AG09319 (cell line): ENCODE measurements around the gene RABGAP1L.

ENCODE experiments used
- DNase-seq: peaks from one replicate; pipeline ENCODE4 v3.0.0-alpha.2; 2010; ENCODE audit warnings: low read depth; ENCODE audit errors: extremely low read depth
- CTCF ChIP-seq: IDR thresholded peaks from 2 replicates; pipeline ENCODE4 v1.5.1; 2011; ENCODE audit warnings: low read depth, mild to moderate bottlenecking, inconsistent platforms, low read length, moderate library complexity

Gene RABGAP1L

GRCh38 chr1:174999216-174999935 is 840.1 kb downstream of the RABGAP1L start:
- peak; percentile 98 for DNase-seq
- TF ChIP-seq CTCF = no peak

DNA sequence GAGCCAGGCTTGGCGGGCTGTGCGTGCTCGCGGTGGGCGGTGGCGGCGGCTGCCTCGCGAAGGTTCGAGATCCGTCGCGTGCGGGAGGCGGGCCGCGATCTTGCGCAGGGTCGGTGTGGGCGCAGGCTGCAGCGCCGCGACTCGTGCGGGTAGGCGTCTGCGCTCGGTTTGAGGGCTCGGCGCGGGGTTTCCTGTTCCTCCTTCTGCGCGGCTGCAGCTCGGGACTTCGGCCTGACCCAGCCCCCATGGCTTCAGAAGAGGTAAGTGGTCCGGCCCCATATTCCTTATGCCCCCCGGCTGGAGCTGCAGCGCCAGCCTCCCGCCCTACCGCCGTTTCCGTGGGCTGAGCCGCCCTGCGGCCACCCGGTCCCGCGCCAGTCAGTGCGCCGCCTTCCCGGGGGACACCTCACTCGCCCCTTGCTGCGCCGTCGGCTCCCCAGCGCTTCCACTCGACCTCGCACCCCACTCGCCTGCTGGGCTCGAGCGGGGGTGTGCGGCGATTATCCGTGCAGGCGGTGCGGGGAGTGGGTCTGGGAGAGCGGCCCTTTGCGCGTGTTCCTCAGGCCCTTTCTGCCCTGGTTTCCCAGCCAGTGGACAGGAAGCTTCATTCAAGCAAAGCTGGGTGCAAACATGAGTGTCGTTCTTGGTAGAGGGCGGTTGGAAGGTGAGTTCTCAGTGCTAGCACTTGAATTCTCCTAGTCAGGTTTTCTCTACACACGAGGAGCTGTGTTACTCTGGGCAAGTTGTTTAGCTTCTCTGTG is 840.8 kb downstream of the RABGAP1L start, which contains the start of gene CACYBP:
CACYBP (plus strand) TSS at position 12 of the 761 bp plus-strand sequence; CDS start at position 246, 234 bp downstream.
- no peak for TF ChIP-seq CTCF
- no peak for DNase-seq

- no peak for TF ChIP-seq CTCF
- no peak for DNase-seq
Observed at GRCh38 chr1:175000697-175001187, 841.4 kb downstream of the RABGAP1L start.

DNA sequence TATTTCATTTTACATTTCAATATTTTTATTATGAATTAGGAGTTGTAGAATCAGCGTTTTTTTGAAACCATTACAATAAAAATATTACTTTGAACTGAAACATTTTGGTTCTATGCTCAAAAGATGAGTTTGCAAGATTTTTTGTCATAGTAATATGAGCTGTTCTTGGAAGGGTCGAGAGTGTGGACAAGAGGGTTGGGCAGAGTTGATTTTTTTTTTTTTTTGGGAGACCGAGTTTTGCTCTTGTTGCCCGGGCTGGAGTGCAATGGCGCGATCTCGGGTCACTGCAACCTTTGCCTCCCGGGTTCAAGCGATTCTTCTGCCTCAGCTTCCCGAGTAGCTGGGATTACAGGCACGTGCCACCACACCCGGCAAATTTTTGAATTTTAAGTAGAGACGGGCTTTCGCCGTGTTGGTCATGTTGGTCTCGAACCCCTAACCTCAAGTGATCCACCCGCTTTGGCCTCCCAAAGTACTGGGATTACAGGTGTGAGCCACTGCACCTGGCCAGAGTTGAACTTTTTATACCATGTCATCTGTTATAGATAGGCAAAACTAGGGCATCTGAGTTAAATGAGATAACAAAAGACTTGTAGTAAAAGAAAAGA is 843.7 kb downstream of the RABGAP1L start:
- no peak for DNase-seq
- TF ChIP-seq CTCF = no peak

DNA sequence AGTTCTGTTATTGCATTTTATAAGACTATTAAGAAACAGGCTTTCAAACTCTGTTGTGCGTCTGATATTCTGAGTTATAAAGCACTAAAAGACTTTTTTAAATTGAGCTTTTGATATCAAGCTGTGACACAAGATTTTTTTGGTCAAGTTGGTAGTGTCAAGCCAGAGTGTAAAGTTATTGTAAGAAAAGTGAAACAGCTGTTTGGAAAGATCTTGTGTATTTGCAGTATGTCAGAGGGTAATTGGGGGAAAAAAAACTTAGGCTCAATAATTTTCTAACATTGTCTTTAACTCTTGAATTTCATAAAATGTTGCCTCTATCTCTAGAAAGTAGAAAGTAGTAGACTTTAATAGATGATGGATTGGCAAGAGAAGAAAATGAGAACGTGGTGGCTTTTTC is 844.2 kb downstream of the RABGAP1L start:
- no peak for DNase-seq
- no peak for TF ChIP-seq CTCF

GRCh38 chr1:175005085-175005783 is 845.9 kb downstream of the RABGAP1L start:
- TF ChIP-seq CTCF = no peak

More at GRCh38 chr1:175005085-175005783, 845.9 kb downstream of the RABGAP1L start:
- DNase-seq = no peak
